GM08714 (cell line): ENCODE measurements around the gene ZNF609.

Source experiments
- H3K4me3 ChIP-seq: fragments of 200-500 bp; sonication (Bioruptor generic); 2 replicates; pipeline ENCODE4 v1.5.1; 2014; ENCODE audit warnings: mild to moderate bottlenecking, low read length, inconsistent platforms
- ZNF274 ChIP-seq: IDR thresholded peaks from 2 replicates; pipeline ENCODE4 v1.6.1; 2012; ENCODE audit warnings: mild to moderate bottlenecking, low read depth, low read length

The ZNF609 gene

GRCh38 chr15:64460206-64460723 lies at the start of gene ZNF609:
ZNF609 (plus strand) TSS chr15:64460578; CDS start chr15:64499420, 38,842 bp downstream.
- no peak for TF ChIP-seq ZNF274
- H3K4me3 ChIP-seq: peak within 1 kb of the TSS; percentile 89

GRCh38 chr15:64412216-64412615 lies 48.2 kb upstream of the ZNF609 start:
- no peak overlapping the region for H3K4me3 ChIP-seq
- no peak for TF ChIP-seq ZNF274

- H3K4me3 ChIP-seq: no peak overlapping the region
- no peak for TF ChIP-seq ZNF274
Measured at GRCh38 chr15:64422697-64423096, 37.7 kb upstream of the ZNF609 start.

GRCh38 chr15:64423970-64424369 lies 36.4 kb upstream of the ZNF609 start:
- H3K4me3 ChIP-seq: peak overlapping the region; percentile 44; the same call in 1 of the 2 replicates
- no peak for TF ChIP-seq ZNF274

DNA sequence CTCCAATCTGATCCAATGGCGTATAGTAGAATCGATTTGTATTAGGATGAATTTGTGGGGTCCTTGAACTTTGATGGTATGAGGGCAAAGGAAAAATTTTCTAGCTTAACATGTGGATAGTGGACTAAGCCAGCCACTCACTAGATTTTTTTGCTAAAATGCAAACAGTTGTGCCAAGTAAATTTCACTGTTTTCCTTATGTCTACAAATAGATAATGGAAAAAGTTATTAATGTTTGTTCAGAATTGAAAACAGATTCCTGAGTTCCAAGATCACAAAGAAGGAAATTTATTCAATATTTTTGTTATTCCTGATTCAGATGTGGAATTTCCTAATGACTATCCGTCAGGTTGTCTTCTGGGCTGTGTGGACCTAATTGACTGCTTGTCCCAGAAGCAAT lies 35.2 kb upstream of the ZNF609 start:
- TF ChIP-seq ZNF274: no peak

DNA sequence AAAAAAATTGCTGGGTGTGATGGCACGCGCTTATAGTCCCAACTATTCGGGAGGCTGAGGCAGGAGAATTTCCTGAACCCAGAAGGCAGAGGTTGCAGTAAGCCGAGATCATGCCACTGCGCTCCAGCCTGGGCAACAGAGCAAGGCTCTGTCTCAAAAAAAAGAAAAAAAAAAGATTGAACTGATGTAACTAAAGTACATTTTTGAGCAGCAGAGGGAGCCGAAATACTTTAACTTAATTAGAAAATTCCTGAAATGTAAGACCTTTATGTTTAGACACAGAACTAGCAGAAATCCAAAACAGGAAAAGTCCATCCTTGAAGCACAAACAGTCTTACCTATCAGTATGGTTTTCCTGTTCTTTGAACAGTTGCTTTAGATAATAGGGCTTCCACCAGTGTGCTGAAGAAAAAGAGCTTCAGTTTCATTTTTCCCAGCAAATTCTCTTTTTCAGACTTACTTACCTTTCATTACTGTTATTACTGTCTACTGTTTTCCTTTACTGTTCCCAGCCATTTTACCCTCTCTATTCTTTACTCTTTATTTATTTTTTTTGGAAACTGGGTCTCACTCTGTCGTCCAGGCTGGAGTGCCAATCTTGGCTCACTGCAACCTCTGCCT lies 33.4 kb upstream of the ZNF609 start:
- no peak for TF ChIP-seq ZNF274
- no peak overlapping the region for H3K4me3 ChIP-seq

More for the DNA sequence above, 35.2 kb upstream of the ZNF609 start:
- H3K4me3 ChIP-seq: no peak overlapping the region

GRCh38 chr15:64429448-64429847 lies 30.9 kb upstream of the ZNF609 start:
- no peak overlapping the region for H3K4me3 ChIP-seq

DNA sequence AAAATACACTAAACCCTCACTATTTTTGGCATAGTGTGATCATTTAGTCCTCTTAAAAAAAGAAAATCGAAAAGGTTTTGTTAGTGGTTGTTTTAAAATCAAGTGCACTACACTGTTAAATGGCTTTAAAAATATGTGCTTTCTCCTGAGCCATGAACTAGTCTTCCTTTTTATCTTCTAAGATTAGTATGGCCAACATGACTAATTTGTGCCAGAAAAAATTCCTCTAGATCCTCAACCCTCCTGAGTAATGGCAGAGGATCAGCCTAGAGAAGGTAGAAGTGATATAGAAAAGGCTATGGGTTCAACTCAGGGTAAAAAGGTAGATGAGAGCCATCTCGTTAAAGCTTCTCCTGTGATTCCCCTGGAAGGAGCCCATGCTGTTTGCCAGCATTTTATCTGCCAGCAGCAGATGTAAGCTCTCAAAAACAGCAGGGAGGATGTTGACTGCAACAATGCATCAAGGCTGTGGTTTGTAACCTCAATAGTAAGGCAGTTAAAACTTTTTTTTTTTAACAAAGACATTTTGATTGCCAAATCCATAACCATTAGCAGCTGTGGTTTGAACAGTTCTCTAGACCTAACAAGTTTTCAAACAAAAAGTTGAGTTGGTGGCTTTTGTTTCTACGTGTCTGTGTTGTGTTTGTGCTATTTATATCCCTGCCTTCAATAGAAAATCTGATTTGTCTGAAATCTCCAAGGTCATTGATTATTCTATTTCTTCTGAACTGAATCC lies 30.2 kb upstream of the ZNF609 start:
- peak overlapping the region; percentile 45; the same call in 1 of the 2 replicates for H3K4me3 ChIP-seq
- no peak for TF ChIP-seq ZNF274

More at GRCh38 chr15:64429448-64429847, 30.9 kb upstream of the ZNF609 start:
- TF ChIP-seq ZNF274: no peak

DNA sequence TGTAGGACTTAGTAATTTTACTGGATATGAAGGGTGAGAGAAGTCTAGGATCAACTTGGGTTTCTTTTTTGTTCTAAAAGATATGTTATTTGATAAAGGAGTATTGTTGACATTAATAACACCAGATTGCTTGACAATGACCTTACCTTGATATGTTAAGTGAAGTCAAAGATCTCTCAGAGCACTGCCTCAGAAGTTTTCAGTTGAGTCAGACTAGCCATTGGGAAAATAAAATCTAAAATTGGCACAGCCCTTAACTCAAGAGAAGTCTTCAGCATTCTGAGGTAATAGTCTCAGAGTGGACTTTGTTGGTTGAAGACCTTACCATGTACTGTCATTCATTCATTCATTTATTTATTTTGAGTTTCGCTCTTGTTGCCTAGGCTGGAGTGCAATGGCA lies 22.4 kb upstream of the ZNF609 start:
- no peak overlapping the region for H3K4me3 ChIP-seq
- TF ChIP-seq ZNF274: no peak

DNA sequence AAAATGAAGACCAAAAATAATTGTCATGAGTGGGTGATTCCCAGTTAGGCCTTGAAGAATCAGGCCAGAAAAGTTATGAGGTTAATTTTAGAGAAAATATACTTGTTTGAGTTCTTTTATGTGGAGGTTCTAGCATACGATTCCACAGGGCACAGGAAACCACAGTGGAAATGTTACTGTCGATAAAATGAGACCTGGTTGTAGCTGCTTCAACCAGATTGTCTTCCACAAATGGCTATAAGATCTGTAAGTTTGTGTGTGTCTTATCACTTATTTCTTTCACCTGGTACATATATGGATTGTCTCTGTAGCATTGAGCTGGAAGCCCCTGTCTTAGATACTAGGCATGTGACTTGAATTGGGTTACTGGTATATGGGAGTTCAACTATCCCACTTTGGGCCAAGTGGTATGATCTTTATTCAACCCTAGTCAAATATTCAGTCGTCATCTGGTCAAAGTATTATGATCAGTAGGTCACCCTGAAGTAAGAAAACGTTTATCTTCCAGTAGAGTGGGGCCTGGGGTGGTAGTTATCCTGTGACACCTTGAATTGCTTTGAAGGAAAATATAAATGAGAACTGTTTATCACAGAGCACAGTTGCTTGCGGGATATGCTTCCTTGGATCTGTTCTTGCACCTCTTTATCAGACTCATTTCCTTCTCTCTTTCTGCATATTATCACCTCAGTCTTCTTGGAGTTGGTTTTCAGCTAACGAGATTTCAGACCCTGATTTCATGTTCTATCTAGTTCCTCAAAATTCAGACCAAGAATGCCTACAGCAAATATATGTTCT lies 21.5 kb upstream of the ZNF609 start:
- TF ChIP-seq ZNF274: no peak

GRCh38 chr15:64441852-64442251 lies 18.5 kb upstream of the ZNF609 start:
- no peak for TF ChIP-seq ZNF274
- H3K4me3 ChIP-seq: no peak overlapping the region

More for the DNA sequence above, 21.5 kb upstream of the ZNF609 start:
- no peak overlapping the region for H3K4me3 ChIP-seq

DNA sequence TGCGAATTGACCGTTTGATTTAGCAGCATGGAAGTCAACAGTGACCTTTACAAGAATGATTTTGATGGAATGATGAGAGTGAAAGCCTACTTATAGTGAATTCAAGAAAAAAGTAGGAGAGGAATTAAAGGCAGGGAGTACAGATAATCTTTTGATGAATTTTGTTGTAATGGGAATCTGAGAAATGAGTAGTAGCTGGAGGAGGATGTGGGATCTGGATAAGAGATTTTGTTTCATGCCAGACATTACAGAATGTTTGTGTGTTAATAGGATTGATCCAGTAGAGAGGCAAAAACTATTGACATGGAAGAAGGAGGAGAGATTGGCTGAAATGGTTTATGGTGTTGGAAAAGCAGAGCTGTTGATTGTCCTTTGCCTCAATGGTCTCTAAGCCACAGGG lies 17.4 kb upstream of the ZNF609 start:
- TF ChIP-seq ZNF274: no peak
- no peak overlapping the region for H3K4me3 ChIP-seq

DNA sequence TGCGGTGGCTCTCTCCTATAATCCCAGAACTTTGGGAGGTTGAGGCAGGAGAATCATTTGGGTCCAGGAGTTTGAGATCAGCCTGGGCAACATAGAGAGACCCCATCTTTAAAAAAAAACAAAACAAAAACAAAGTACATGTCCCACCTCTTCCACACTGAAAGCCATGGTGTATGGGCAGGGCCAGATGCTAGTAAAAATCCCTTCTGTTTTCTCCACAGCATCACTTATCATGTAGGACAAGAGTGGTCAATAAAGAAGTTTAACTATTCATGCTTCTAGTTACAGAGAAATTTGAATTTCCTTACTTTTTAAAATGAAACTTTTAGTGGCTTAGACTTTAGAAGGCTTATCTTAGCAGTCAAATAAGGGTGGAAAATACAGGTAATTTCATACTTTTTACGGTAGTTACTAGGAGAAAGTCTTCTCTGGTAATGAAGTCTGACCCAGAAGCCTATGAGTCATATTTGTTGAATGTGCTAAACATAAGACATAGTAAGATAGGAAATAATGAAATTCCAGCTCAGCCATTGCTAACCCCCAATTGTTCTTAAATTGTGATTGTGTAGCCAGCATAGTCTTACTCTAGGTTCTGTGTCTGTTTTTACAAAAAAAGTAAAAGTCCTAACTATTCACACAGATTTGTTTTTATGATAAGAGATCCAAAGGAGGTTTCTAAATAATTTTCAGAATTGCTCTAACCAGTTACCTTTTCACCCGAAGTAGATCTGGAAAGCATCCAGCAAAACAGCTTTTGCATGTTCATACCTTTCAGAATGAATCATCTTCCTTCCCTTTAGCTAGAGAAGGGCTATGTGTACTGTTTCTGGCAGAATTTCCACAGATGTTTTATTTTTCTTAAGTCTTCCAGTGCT lies 16.4 kb upstream of the ZNF609 start:
- TF ChIP-seq ZNF274: no peak
- H3K4me3 ChIP-seq: peak overlapping the region; percentile 25
